ENCODE measurements around the gene PCDHB6. TPM values are rescaled to one million over a fixed set of nuclear protein-coding genes. Genes with fewer than 3 reads are reported as not detected.
"Not testable (repeated sequence)": the region's sequence is repeated elsewhere in the genome, so short reads cannot be mapped to it uniquely, and the experiment has no call there.

The PCDHB6 gene
- total RNA-seq, 4 donors from 2014 or later = 1.8 to 3.7 (median 2.4) TPM

- WGBS, 2 donors = 41 to 58% methylated on average over 2 of the region's 2 CpGs
Observed at GRCh38 chr5:141119250-141119649, 30.6 kb upstream of the PCDHB6 start.

GRCh38 chr5:141121563-141121962 lies 28.3 kb upstream of the PCDHB6 start, which contains the start of gene PCDHB4:
Gene PCDHB4, plus strand, starts transcription at chr5:141121818. Its CDS starts 181 bp downstream, at chr5:141121999.
- DNase-seq (ENCODE audit: low spot score in 2 of 2) = peak in 1 of 2 donors; percentile 26
- WGBS, 2 donors = 18 to 21% methylated on average over 16 of the region's 16 CpGs
- peak in 3 of 5 experiments; percentile 8 to 47 (median 16) for TF ChIP-seq CTCF (IDR thresholded peaks at IDR 0.05)
- TF ChIP-seq EP300 (IDR thresholded peaks at IDR 0.05) = no peak
- Histone ChIP-seq H3K9me3 (peaks cover 0 to 57% (median 7%) of the 10 kb centered on the region in 4 donors), H3K27me3 (no peaks in the 10 kb centered on the region), H3K4me1 (no peaks in the 10 kb centered on the region), H3K27ac (peak within 1 kb of the TSS in 1 of 4 donors; percentile 74), H3K4me3 (peak within 1 kb of the TSS in 3 of 4 donors; percentile 3 to 41 (median 7)), H3K36me3 (peaks cover 0 to 6% (median 0%) of the 10 kb centered on the region in 3 donors)

More at GRCh38 chr5:141119250-141119649, 30.6 kb upstream of the PCDHB6 start:
- TF ChIP-seq POLR2A (IDR thresholded peaks at IDR 0.05) (no peak), EP300 (IDR thresholded peaks at IDR 0.05) (no peak), CTCF (IDR thresholded peaks at IDR 0.05) (no peak)
- no peak overlapping the region for H3K4me3 ChIP-seq
- H3K27ac ChIP-seq = no peak overlapping the region
- no peaks in the 10 kb centered on the region for H3K36me3 ChIP-seq
- H3K27me3 ChIP-seq = no peaks in the 10 kb centered on the region
- no peak for DNase-seq (ENCODE audit: low spot score in 2 of 2)
- peaks cover 0 to 62% (median 15%) of the 10 kb centered on the region in 4 donors for H3K9me3 ChIP-seq
- H3K4me1 ChIP-seq = no peaks in the 10 kb centered on the region

DNA sequence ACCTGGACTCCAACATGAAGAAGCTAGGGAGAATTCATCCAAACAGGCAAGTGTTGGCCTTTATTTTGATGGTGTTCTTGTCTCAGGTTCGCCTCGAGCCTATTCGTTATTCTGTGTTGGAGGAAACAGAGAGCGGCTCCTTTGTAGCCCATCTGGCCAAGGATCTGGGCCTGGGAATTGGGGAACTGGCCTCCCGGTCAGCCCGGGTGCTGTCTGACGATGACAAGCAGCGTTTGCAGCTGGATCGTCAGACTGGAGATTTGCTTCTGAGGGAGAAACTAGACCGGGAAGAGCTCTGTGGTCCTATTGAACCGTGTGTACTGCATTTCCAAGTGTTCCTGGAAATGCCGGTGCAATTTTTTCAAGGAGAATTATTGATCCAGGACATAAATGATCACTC lies 27.9 kb upstream of the PCDHB6 start:
- TF ChIP-seq POLR2A (IDR thresholded peaks at IDR 0.05) (no peak), CTCF (IDR thresholded peaks at IDR 0.05) (no peak), EP300 (IDR thresholded peaks at IDR 0.05) (no peak)
- WGBS, 2 donors = 41 to 63% methylated on average over 12 of the region's 12 CpGs
- H3K4me3 ChIP-seq = peak overlapping the region in 3 of 4 donors; percentile 3 to 41 (median 7)
- H3K27ac ChIP-seq = peak overlapping the region in 1 of 4 donors; percentile 74
- no peak for DNase-seq (ENCODE audit: low spot score in 2 of 2)
- H3K4me1 ChIP-seq = no peaks in the 10 kb centered on the region
- H3K36me3 ChIP-seq = peaks cover 0 to 10% (median 0%) of the 10 kb centered on the region in 3 donors
- no peaks in the 10 kb centered on the region for H3K27me3 ChIP-seq
- peaks cover 0 to 57% (median 7%) of the 10 kb centered on the region in 4 donors for H3K9me3 ChIP-seq

- H3K4me1 ChIP-seq; H3K27me3 ChIP-seq; H3K36me3 ChIP-seq; DNase-seq (ENCODE audit: low spot score in 2 of 2); H3K27ac ChIP-seq: not testable (repeated sequence)
- H3K9me3 ChIP-seq = peaks cover 0 to 66% (median 6%) of the 10 kb centered on the region in 4 donors
- H3K4me3 ChIP-seq = peak overlapping the region in 1 of 4 donors; percentile 23
- 31 to 44% methylated on average over 12 to 26 of the region's 73 CpGs for WGBS, 2 donors
Observed at GRCh38 chr5:141123396-141124135, 26.3 kb upstream of the PCDHB6 start.

DNA sequence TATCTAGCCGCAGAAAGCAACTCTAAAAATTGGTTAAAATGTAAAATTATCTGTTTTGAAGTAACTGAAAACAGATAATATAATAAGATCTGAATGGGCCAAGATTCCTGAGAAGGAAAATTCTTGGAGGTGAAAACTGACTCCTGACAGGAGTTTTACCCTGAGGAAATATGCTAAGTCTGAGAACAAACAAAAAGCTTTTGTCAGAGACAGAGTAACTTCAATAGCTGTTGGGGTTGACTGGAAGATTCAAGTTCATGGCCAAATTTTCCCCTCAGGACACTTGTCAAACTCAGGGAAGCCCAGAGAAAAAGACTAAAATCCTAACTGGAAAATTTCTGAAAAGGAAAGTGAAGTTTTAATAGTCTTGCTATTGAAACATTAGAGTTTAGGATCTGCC lies 22.6 kb upstream of the PCDHB6 start:
- Histone ChIP-seq H3K27me3 (no peaks in the 10 kb centered on the region), H3K36me3 (peaks cover 0 to 10% (median 0%) of the 10 kb centered on the region in 3 donors), H3K4me1 (no peaks in the 10 kb centered on the region), H3K4me3 (no peak overlapping the region), H3K27ac (no peak overlapping the region), H3K9me3 (peaks cover 0 to 77% (median 10%) of the 10 kb centered on the region in 4 donors)
- no peak for DNase-seq (ENCODE audit: low spot score in 2 of 2)
- no peak for TF ChIP-seq POLR2A (IDR thresholded peaks at IDR 0.05)
- WGBS, 2 donors = 86 to 95% methylated on average over 1 of the region's 1 CpG

DNA sequence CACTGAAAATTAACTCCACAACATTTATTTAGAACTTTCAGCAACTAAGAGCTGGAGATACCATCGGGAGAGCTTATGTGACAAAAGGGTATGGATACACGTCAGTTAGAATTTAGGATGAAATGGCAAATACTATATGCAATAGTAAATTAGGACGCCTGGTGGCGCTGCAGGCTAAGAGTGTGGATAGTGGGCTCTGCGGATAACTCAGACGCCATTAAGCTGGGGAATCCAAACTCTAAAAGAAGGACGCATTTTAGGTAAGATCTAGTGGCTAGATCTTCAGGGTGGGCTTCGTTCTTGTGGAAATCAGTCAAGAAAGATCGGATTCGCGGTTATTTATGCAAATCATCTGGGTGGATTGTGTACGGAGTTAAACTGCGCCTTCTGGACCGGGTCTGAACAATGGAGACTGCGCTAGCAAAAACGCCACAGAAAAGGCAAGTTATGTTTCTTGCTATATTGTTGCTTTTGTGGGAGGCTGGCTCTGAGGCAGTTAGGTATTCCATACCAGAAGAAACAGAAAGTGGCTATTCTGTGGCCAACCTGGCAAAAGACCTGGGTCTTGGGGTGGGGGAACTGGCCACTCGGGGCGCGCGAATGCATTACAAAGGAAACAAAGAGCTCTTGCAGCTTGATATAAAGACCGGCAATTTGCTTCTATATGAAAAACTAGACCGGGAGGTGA lies 14.7 kb upstream of the PCDHB6 start, which contains the start of gene PCDHB5:
Gene PCDHB5, plus strand, starts transcription at position 177 of the 688 bp plus-strand sequence. Its CDS starts 229 bp downstream, at position 406.
- Histone ChIP-seq H3K36me3 (no peaks in the 10 kb centered on the region), H3K4me3 (peak within 1 kb of the TSS; percentile 8 to 48 (median 16)), H3K27ac (peak within 1 kb of the TSS in 1 of 4 donors; percentile 48), H3K9me3 (peaks cover 0 to 97% (median 27%) of the 10 kb centered on the region in 4 donors), H3K4me1 (no peaks in the 10 kb centered on the region), H3K27me3 (no peaks in the 10 kb centered on the region)
- 23 to 26% methylated on average over 22 of the region's 22 CpGs for WGBS, 2 donors
- TF ChIP-seq CTCF (IDR thresholded peaks at IDR 0.05) = peak in 2 of 5 experiments; percentile 12 to 32
- no peak for TF ChIP-seq POLR2A (IDR thresholded peaks at IDR 0.05)
- DNase-seq (ENCODE audit: low spot score in 2 of 2) = peak in 1 of 2 donors; percentile 33
